Regular cardiac myocyte (primary cell): ENCODE data around the gene CEP164. TPM values are rescaled to one million over a fixed set of nuclear protein-coding genes. Genes with fewer than 3 reads are reported as not detected.

Experiments
- total RNA-seq: library from RNA; depleted of rRNA; stranded (reverse); fragments of >200 nt; gene quantifications from 2 replicates; pipeline ENCODE4 v1.2.3, GENCODE V29; 2014

The CEP164 gene
- 22.8 and 35.5 TPM in 2 replicates for total RNA-seq

DNA sequence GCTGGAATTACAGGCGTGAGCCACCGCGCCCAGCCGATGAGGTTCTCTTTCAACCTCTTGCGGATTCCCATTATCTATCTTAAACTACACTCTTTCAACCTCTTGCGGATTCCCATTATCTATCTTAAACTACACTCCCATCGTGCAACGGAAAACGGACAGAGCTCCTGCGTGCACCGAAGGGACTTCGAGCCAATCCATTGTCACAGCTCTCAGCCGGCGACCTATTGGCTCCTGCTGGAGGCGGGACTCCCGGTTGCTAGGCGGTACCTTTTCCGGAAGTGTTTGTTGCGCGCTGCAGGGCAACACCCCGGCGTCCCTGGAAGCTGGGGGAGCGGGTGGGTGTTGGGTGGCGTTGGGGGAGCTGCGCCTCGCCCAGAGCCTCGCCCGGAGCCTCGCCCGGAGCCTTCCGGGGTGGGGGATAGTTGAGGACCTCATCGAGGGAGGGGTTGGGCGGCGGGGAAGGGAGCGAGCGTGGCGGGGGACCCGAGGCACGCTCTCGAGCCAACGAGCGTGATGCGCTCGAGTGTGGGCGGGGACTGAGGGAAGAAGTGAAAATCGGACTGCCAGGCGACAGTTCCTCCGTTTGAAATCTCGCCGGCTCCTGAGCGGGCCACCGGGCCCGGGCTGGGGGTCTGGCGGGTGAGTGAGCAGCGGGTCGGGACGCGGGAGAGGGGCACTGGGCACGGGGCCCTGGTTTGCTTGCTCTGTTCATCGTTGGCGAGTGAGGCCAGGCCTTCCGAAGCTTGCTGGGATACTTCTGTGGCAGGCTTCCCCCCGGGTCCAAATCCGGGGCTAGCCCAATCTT is at the start of gene CEP164:
Gene CEP164 (plus strand): TSS at position 288 of the 808 bp plus-strand sequence. CDS start 10,733 bp downstream, outside the sequence.

DNA sequence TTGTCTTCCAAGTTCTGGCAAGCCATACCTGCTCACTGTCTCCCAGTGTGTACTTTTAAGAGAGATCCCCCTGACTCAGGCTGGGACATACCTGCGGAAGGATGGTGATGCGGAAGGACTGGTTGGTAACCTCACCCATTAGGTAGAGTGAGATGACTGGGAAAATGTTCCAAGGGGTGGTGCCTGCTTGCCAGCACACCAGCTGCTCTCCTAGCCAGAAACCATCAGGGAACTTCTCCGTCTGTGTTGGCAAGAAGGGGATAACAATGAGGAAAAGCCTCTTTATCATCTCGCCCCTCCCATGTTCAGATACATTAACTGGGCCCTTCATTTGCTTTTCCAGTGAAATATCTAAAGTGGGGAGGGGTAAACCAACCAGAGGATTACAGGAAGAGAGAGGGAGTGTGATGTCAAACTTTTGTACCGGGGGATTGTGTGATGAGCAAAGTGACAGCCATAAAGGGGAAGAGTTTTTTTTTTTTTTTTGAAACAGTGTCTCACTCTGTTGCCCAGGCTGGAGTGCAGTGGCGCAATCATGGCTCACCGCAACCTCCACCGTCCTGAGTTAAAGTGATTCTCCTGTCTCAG is 36.8 kb upstream of the CEP164 start, which contains the start of gene BACE1-AS:
Gene BACE1-AS (plus strand): TSS at position 538 of the 588 bp plus-strand sequence.

DNA sequence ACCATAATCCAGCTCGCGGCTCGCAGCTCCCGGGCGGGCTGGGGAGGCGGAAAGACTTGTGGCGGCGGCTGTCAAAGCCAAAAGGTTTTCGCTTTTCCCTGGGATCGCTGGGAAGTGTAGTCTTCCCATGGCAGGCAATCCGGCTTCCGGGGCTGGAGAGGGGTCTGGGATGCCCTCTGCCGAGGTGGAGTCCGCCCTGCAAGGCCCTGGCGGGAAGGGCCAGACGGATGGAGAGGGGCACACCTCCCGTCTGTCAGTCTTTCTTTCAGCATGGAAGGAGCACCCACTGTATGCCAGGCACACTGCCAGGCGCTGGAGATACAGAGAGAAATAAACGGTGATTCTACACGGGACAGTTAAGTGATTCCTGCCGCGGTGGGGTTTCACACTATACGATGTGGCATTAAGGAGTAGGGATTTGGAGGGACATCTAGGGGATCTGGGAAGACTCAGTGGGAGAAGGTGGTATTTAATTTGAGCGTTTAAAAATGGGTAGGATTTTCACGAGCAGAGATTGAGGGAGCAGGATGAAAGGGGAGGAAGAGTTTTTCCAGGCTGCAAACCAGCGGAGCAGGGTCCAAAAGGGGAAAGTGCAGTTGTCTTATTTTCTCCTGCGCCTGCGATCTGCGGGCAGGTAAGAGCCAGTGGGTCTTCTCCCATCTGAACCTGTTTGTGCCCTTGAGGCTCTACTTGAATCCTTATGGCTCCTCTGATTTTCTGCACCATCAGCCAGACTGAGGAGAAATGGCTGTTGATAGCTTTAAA is 11.3 kb upstream of the CEP164 start, which contains the start of gene BACE1:
Gene BACE1 (minus strand): TSS at position 60 of the 765 bp plus-strand sequence. CDS start 461 bp downstream, outside the sequence.

Other genes starting within 250 kb of the CEP164 start
- gene SIK3, start 229.4 kb upstream of the CEP164 start, total RNA-seq: 13.2 and 13.8 TPM in 2 replicates
- gene PAFAH1B2, start 183.6 kb upstream of the CEP164 start, total RNA-seq: 187 and 197 TPM in 2 replicates
- gene SIDT2, start 149.1 kb upstream of the CEP164 start, total RNA-seq: 17.1 and 27.6 TPM in 2 replicates
- gene TAGLN, start 128.5 kb upstream of the CEP164 start, total RNA-seq: 1,205 and 3,154 TPM in 2 replicates
- gene PCSK7, start 95.8 kb upstream of the CEP164 start, total RNA-seq: 49.9 and 101 TPM in 2 replicates
- 6.8 and 7.3 TPM in 2 replicates for gene RNF214, start 95.2 kb upstream of the CEP164 start, total RNA-seq
- 1.2 and 1.4 TPM in 2 replicates for gene BACE1-AS, start 36.5 kb upstream of the CEP164 start, total RNA-seq
- 23.1 and 27.2 TPM in 2 replicates for gene BACE1, start 11.6 kb upstream of the CEP164 start, total RNA-seq